Right forelimb (tissue), 1 donor: ENCODE measurements around the gene NR0B1.

Experiments
- DNase-seq: peaks from one replicate; pipeline ENCODE4 v3.0.0-alpha.2; 2018

Gene NR0B1, protein sequence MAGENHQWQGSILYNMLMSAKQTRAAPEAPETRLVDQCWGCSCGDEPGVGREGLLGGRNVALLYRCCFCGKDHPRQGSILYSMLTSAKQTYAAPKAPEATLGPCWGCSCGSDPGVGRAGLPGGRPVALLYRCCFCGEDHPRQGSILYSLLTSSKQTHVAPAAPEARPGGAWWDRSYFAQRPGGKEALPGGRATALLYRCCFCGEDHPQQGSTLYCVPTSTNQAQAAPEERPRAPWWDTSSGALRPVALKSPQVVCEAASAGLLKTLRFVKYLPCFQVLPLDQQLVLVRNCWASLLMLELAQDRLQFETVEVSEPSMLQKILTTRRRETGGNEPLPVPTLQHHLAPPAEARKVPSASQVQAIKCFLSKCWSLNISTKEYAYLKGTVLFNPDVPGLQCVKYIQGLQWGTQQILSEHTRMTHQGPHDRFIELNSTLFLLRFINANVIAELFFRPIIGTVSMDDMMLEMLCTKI

DNA sequence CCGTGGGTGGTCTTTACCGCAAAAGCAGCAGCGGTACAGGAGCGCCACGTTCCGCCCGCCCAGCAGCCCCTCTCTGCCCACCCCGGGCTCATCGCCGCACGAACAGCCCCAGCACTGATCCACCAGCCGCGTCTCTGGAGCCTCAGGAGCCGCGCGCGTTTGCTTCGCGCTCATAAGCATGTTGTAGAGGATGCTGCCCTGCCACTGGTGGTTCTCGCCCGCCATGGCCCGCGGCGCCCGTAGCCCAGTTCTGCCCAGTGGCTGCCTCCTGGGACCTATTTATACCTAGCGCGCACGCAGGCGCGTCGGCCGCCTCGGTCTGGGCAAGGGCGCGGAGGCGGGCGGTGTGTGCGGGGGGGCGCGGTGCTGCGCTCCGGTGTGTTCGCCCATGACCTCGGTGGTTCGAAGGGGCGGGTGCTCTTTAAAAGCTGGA lies at the start of gene NR0B1:
NR0B1 (minus strand) TSS at position 252 of the 433 bp plus-strand sequence; CDS start at position 225, 27 bp downstream.
- no peak for DNase-seq

DNA sequence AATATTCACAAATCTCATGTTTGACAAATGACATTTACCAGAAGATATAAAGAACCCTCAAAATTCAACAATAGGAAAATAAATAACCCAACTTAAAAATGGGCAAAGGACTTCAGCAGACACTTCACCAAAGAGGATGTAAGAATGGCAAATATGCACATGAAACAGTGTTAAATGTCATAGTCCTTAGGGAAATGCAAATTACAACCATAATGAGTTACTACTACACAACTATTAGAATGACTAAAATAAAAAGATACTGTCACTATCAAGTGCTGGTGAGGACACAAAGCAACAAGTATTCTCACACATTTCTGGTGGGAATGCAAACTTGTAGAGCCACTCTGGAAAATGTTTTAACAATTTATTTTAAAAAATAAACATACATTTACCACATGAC lies 40.8 kb upstream of the NR0B1 start:
- no peak for DNase-seq

DNA sequence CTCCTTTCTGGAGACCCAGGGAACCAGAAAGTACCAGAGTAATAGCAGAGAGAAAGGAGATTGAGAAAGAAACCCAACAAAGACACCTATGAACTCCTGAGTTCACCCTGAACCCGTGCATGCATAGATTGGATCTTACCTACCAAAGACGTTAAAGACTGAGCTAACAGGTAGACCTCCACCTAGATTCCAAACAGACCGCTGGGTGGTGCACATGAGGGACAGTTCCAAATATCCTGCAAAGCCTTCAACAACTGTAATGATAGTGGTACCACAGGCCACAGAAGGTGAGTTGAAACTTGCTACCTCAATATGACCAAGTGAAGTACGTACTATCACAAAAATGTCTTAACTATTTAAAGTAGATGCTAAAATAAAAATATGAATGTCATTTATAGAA lies 34.0 kb upstream of the NR0B1 start:
- DNase-seq = no peak

- DNase-seq = no peak
Observed at GRCh38 chrX:30340753-30341152, 31.6 kb upstream of the NR0B1 start.

DNA sequence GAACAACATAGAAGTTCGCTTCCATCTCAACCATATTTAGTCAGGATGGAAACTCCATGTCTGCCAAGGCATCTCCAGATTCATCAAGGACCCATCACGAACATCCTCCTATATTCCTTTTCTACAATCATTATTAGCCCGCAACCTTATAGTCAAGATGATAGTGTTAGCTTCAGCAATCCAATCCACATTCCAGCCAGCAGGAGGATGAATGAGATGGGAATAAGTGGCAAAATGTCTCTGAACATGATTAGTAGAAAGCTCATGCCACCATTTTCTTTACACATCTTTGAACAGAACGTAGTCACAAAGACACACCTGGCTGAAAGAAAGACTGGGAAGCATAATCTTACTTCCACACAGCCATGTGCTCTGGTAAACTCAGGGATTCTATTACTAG lies 18.6 kb upstream of the NR0B1 start:
- no peak for DNase-seq

DNA sequence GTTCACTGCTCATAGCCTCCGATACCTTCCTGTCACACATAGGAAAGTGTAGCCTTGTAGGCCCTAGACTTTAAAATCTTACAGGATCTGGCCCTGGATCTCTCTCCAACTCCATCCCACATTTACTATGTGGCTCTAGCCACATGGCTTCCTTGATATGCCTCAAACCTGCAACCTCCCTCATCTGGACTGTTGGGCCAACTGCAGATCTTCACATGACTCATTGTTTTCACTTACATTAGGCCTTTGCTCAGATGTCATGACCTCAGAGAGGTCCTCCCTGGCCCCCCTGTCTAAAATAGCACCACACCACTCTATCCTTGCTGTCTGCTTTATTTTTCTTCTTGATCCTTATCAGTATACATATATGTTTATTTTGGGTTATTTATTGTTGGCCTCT lies 8.1 kb upstream of the NR0B1 start:
- no peak for DNase-seq

DNA sequence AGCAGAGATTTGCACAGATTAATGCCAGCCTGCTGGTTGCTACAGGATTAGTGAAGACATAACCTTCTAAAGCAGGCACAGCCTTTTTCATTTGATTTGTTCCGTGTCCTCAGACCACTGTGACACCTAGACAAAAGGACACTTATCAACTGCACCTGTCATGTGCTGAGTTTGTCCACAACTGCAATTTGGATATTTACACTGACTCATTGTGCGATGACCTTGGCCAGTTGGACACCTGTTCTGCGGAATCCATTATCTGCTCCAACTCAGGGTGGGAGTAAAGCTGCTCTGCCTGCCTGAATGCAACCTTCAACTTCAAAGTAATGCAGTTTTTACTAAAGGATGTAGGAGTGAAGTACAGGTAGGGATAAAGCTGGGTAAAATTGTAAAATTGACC lies 4.1 kb upstream of the NR0B1 start:
- DNase-seq = no peak

- no peak for DNase-seq
Observed at GRCh38 chrX:30312858-30313257, 3.7 kb upstream of the NR0B1 start.

DNA sequence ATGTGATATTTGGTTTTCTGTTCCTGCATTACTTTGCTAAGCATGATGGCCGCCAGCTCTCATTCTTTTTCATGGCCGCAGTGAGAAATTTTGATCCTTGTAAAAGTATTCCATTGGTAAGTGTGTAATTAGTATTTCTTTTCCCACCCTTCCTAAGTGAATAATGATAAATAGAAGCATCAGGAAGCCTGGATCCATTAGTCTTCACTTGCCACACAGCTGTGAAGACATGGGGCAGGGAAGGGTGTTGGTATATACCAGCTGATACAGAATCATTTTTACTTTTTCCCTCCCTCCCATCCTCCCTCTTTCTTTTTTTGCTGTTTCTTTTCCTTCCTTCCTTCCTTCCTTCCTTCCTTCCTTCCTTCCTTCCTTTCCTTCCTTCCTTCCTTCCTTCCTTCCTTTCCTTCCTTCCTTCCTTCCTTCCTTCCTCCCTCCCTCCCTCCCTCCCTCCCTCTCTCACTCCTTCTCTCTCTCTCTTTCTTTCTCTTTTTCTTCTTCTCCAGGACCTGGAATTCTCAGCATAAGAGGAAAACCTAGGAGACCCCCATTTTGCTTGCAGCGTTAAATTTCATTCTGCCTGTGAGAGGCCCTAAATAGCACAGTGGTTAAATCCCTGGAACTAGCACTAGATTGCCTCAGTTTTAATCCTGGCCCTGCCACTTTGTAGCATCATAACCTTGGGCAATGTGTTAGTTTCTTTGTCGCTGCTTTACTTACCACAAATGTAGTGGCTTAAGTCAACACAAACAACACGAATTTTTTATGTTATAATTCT lies 1.4 kb upstream of the NR0B1 start:
- DNase-seq = no peak

DNA sequence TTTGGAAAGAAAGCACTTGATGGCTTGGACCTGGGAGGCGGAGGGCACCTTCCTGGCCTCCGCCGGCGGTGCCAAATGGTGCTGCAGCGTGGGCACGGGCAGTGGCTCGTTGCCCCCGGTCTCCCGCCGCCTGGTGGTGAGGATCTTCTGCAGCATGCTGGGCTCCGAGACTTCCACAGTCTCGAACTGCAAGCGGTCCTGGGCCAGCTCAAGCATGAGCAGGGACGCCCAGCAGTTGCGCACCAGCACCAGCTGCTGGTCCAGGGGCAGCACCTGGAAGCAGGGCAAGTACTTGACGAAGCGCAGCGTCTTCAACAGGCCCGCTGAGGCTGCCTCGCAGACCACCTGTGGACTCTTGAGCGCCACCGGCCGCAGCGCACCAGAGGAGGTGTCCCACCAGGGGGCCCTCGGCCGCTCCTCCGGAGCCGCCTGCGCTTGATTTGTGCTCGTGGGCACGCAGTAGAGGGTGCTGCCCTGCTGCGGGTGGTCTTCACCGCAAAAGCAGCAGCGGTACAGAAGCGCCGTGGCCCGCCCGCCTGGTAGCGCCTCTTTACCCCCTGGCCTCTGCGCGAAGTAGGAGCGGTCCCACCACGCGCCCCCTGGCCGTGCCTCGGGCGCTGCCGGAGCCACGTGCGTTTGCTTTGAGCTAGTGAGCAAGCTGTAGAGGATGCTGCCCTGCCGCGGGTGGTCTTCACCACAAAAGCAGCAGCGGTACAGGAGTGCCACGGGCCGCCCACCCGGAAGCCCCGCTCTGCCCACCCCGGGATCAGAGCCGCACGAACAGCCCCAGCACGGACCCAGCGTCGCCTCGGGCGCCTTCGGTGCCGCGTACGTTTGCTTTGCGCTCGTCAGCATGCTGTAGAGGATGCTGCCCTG lies 689 bp downstream of the NR0B1 start:
- no peak for DNase-seq

DNA sequence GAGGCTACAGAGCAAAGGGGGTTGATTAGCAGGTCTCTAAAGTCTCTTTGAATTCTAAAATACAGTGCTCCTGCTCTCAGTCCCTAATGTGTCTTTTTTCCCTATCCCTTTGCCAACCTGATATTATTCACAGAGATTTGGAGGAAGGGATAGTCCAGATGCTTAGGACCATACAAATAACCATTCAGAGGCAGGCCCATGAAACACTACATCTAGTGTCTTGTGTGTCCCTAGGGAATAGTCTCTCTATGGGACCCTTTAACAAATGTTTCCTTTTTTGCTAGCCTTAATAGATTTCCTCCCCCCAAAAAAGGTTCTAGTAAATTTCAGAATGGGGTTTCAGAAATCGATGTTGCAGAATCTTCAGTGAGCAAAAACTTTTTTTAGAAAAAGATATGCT lies 1.7 kb downstream of the NR0B1 start:
- no peak for DNase-seq

DNA sequence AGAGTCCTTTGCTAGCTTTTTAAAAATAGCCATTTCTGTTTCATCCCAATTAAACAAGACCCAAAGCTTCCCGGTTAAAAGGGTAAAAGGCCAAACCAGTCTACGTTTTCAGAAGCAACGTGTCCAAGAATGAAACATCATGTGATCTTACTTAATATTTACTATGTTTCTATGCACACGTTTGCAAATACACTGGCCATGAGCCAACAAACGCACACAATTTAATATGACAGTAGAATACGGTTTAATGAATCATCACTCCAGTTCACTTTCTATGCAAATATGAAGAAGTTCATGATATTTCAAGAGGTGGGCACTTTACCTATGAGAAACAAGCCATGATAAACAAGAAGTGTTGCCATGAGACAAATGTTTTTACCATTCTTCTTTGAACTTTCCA lies 4.3 kb downstream of the NR0B1 start:
- DNase-seq = no peak

DNA sequence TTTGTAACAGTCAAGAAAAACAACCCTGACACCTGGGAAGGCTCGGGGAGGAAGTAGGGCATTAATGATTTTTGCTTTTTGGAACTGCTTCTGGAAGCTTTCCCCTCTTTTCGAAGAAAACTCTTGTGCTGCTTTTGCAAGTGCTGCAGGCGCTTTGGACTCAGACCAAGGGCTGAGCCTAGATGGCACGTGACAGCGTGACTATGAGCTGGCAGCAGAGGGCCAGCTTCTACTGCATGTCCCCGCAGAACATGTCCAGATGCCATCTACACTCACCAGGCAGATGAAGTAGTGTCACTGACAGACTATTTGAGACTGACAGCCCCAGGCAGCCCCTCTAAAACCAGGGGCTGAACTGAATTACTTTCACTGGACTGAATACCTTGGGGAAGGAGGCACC lies 6.2 kb downstream of the NR0B1 start:
- no peak for DNase-seq

DNA sequence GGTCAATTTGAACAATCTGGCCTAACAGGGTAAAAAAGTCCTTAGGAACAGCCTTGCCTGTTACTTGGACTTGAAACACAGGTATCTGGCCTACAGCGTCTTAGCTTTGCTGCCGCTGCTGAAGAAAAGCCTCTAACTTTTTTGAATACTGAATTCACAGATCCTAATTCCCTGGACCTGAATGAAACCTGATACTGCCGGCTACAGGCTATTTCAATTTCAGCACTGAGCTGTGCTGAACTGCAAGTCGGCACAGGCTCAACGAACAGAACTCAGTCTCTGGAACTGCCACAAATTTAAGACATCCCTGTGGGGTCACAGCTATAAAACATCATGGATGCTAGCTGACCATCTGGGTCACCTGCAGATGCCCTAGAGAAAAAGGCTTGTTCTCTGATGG lies 7.2 kb downstream of the NR0B1 start:
- peak; percentile 40 for DNase-seq

GRCh38 chrX:30301208-30301607 lies 8.0 kb downstream of the NR0B1 start:
- DNase-seq = no peak

GRCh38 chrX:30296408-30297254 lies 12.6 kb downstream of the NR0B1 start:
- no peak for DNase-seq

- no peak for DNase-seq
Observed at GRCh38 chrX:30283456-30284200, 25.6 kb downstream of the NR0B1 start.

DNA sequence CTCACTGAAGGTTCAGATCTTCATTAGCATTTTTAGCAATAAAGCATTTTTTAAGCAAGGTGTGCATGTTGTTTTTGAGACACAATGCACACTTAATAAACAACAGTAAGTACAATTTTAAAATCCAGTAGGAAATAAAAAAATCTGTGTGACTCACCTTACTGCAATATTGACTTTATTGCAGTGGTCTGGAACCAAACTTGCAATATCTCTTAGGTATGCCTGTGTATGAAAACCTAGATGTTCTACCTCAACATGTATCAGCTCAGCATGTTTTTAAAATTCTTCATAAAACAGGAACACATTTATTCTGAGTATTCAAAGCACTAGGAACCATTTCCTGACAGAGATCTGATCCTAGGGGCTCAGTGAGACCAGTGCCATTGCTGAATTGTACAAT lies 26.7 kb downstream of the NR0B1 start:
- DNase-seq = no peak

DNA sequence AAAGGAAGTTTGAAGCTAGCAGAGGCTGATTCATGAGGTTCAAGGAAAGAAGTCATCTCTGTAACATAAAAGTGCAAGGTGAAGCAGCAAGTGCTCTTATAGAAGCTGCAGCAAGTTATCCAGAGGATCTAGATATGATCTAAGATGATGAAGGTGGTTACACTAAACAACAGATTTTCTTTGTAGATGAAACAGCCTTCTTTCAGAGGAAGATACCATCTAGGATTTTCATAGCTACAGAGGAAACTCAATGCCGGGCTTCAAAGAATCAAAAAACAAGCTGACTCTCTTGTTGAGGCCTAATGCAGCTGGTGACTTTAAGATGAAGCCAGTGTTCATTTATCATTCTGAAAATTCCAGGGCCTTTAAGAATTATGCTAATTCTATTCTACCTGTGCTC lies 28.8 kb downstream of the NR0B1 start:
- no peak for DNase-seq

- DNase-seq = no peak
Observed at GRCh38 chrX:30278365-30278764, 30.8 kb downstream of the NR0B1 start.

GRCh38 chrX:30275498-30275897 lies 33.7 kb downstream of the NR0B1 start:
- DNase-seq = no peak
